Left ventricle myocardium inferior (tissue), 1 donor: Measurements from ENCODE around the gene DCANP1. TPM values are rescaled to one million over a fixed set of nuclear protein-coding genes. Genes with fewer than 3 reads are reported as not detected.
A peak's percentile ranks its signal among the peaks of the same experiment; 100 is the strongest.

Source experiments
- DNase-seq: peaks from one replicate; pipeline ENCODE4 v3.0.0-alpha.2; 2020
- H3K27ac ChIP-seq: fragments of 200-600 bp; replicated peaks from 2 replicates; pipeline ENCODE4 v1.8.0; 2021
- H3K27me3 ChIP-seq: fragments of 200-600 bp; 2 replicates; pipeline ENCODE4 v1.8.0; 2021; ENCODE audit warnings: low read depth
- H3K36me3 ChIP-seq: fragments of 200-600 bp; 2 replicates; pipeline ENCODE4 v1.8.0; 2021
- H3K4me1 ChIP-seq: fragments of 200-600 bp; 2 replicates; pipeline ENCODE4 v1.8.0; 2021
- H3K4me3 ChIP-seq: fragments of 200-600 bp; 2 replicates; pipeline ENCODE4 v1.8.0; 2021; ENCODE audit warnings: mild to moderate bottlenecking, moderate library complexity
- H3K9me3 ChIP-seq: fragments of 200-600 bp; replicated peaks from 2 replicates; pipeline ENCODE4 v1.8.0; 2021
- intact Hi-C: fragments of 100-400 bp; cut with micrococcal nuclease; formaldehyde crosslinking; loops from one replicate; pipeline ENCODE4 v1.11.0; 2022
- total RNA-seq: library from RNA; stranded (reverse); fragmentation: NEBNext Ultra II Directional; extraction: Animal tissue kit (Norgen Biotek cat#: 25700); gene quantifications from one replicate; pipeline ENCODE4 v1.2.1, GENCODE V29; 2021
- TF ChIP-seq, protein P1 (sequence below): fragments of 200-600 bp; IDR thresholded peaks from 2 replicates; pipeline ENCODE4 v1.8.0; 2021; ENCODE audit warnings: antibody characterized with exemption, mild to moderate bottlenecking, borderline replicate concordance
- donor health status: DM: no; HTN: yes; CAD: no; lungs with severe emphysema.

DCANP1 gene
- total RNA-seq, 1 donor from 2014 or later, result not detected

GRCh38 chr5:135433681-135434426 is 13.3 kb downstream of the DCANP1 start:
- no peaks in the 10 kb centered on the region for H3K27me3 ChIP-seq
- H3K36me3 ChIP-seq, result no peaks in the 10 kb centered on the region
- DNase-seq, result no peak
- peaks cover 42% of the 10 kb centered on the region for H3K4me1 ChIP-seq
- H3K9me3 ChIP-seq, result peaks cover 3% of the 10 kb centered on the region
- no peak overlapping the region for H3K4me3 ChIP-seq
- H3K27ac ChIP-seq, result peak overlapping the region; percentile 25
- intact Hi-C loops, result no loop called here
- TF ChIP-seq, protein P1, sequence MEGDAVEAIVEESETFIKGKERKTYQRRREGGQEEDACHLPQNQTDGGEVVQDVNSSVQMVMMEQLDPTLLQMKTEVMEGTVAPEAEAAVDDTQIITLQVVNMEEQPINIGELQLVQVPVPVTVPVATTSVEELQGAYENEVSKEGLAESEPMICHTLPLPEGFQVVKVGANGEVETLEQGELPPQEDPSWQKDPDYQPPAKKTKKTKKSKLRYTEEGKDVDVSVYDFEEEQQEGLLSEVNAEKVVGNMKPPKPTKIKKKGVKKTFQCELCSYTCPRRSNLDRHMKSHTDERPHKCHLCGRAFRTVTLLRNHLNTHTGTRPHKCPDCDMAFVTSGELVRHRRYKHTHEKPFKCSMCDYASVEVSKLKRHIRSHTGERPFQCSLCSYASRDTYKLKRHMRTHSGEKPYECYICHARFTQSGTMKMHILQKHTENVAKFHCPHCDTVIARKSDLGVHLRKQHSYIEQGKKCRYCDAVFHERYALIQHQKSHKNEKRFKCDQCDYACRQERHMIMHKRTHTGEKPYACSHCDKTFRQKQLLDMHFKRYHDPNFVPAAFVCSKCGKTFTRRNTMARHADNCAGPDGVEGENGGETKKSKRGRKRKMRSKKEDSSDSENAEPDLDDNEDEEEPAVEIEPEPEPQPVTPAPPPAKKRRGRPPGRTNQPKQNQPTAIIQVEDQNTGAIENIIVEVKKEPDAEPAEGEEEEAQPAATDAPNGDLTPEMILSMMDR, result no peak

DNA sequence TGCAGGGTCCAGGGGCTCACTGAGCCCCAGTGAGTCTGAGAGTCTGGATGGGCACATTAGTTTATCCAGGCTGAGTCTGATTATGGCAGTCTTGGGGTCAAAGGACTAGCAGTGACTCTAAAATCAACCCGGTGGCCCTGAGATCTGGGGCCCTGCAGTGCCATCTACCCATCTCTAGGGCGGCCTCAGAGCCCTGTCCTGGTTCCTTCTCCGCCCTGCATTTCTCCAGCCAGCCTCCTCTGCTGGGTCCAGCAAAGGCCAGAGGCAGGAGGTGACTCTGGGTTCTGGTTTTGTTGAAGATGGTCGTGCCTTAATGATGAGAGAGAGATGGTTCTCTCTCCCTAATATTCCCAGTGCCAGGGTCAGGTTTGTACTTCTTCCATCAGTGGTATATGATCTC is 15.0 kb downstream of the DCANP1 start:
- no peak for DNase-seq
- H3K27ac ChIP-seq, result no peak overlapping the region
- H3K9me3 ChIP-seq, result peaks cover 12% of the 10 kb centered on the region
- H3K4me3 ChIP-seq, result no peak overlapping the region
- peaks cover 30% of the 10 kb centered on the region for H3K4me1 ChIP-seq
- TF ChIP-seq, protein P1, result no peak
- no peaks in the 10 kb centered on the region for H3K36me3 ChIP-seq
- intact Hi-C loops, result no loop called here
- H3K27me3 ChIP-seq, result no peaks in the 10 kb centered on the region

DNA sequence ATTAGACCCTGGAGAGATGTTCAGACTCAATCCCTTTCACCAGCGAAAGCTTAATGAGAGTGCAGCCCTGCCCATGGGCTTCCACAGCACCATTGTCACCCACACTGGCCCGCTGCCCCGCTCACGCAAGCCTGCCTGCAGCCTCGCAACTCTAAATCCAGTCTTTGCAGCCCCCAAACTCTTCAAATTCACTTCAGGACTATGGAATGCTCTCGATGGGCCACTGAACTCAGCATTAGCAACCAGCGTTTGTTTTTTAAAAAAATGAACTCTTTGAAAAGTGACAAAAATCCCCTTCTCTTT is 17.1 kb downstream of the DCANP1 start:
- no peak for DNase-seq

GRCh38 chr5:135429301-135430134 is 17.6 kb downstream of the DCANP1 start:
- intact Hi-C loops, result no loop called here
- H3K4me1 ChIP-seq, result peaks cover 25% of the 10 kb centered on the region
- peak overlapping the region; percentile 34 for H3K27ac ChIP-seq

More for the DNA sequence above, 17.1 kb downstream of the DCANP1 start:
- Histone ChIP-seq H3K9me3 (peaks cover 12% of the 10 kb centered on the region), H3K36me3 (no peaks in the 10 kb centered on the region), H3K4me3 (no peak overlapping the region), H3K4me1 (peaks cover 30% of the 10 kb centered on the region), H3K27me3 (no peaks in the 10 kb centered on the region), H3K27ac (no peak overlapping the region)
- intact Hi-C loops, result no loop called here
- TF ChIP-seq, protein P1, result no peak

DNA sequence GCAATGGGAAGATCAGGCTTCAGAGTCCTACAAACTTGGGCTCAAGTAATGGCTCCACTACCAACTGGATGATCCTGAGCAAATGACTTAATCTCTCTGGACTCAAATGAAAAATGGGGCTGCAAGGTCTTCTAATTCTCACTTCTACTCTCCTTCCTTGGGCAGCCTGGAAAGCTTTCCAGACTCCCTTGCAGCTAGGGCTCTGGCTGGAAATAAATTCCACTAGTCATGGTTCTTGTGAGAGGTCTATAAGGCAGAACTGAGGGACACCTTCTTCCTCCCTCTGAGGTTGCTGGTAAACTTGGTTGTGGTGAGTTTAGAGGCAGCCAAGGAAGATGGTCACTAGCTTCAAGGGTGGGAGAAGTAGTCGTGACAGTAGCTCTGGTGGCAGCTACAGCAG is 18.6 kb downstream of the DCANP1 start:
- H3K9me3 ChIP-seq, result peaks cover 12% of the 10 kb centered on the region
- H3K4me3 ChIP-seq, result no peak overlapping the region
- intact Hi-C loops, result no loop called here
- H3K27ac ChIP-seq, result no peak overlapping the region
- H3K4me1 ChIP-seq, result peaks cover 23% of the 10 kb centered on the region
- TF ChIP-seq, protein P1, result no peak
- no peaks in the 10 kb centered on the region for H3K27me3 ChIP-seq
- H3K36me3 ChIP-seq, result no peaks in the 10 kb centered on the region
- no peak for DNase-seq

More at GRCh38 chr5:135429301-135430134, 17.6 kb downstream of the DCANP1 start:
- Histone ChIP-seq H3K4me3 (no peak overlapping the region), H3K36me3 (no peaks in the 10 kb centered on the region), H3K27me3 (no peaks in the 10 kb centered on the region), H3K9me3 (peaks cover 12% of the 10 kb centered on the region)
- DNase-seq, result peak; percentile 72
- TF ChIP-seq, protein P1, result no peak
